HG03378 (cell line): Measurements from ENCODE around the gene CACNA1S.
A peak's percentile ranks its signal among the peaks of the same experiment; 100 is the strongest.

Experiments used
- ATAC-seq: cut with Tn5 transposase; IDR thresholded peaks from one replicate; pipeline ENCODE4 v1.9.1; 2021; ENCODE audit warnings: mild to moderate bottlenecking, moderate library complexity; ENCODE audit not compliant: unreplicated experiment

CACNA1S gene

GRCh38 chr1:201119206-201120197, 7.3 kb upstream of the CACNA1S start:
- ATAC-seq: no peak

GRCh38 chr1:201116091-201116490, 3.9 kb upstream of the CACNA1S start:
- ATAC-seq: no peak

- no peak for ATAC-seq
Observed at GRCh38 chr1:201115390-201115937, 3.2 kb upstream of the CACNA1S start.

- ATAC-seq: peak; percentile 90
Observed at GRCh38 chr1:201114245-201115131, 2.3 kb upstream of the CACNA1S start.

GRCh38 chr1:201113451-201114244, 1.4 kb upstream of the CACNA1S start:
- ATAC-seq: no peak

- no peak for ATAC-seq
Observed at GRCh38 chr1:201112926-201113325, 700 bp upstream of the CACNA1S start.

GRCh38 chr1:201111672-201112071, 554 bp downstream of the CACNA1S start:
- no peak for ATAC-seq

GRCh38 chr1:201111156-201111555, 1.1 kb downstream of the CACNA1S start:
- no peak for ATAC-seq

GRCh38 chr1:201110616-201111015, 1.6 kb downstream of the CACNA1S start:
- no peak for ATAC-seq

GRCh38 chr1:201110138-201110537, 2.1 kb downstream of the CACNA1S start:
- no peak for ATAC-seq

- no peak for ATAC-seq
Observed at GRCh38 chr1:201109651-201110050, 2.6 kb downstream of the CACNA1S start.

GRCh38 chr1:201108614-201109013, 3.6 kb downstream of the CACNA1S start:
- no peak for ATAC-seq

GRCh38 chr1:201105688-201106087, 6.5 kb downstream of the CACNA1S start:
- no peak for ATAC-seq

- ATAC-seq: no peak
Observed at GRCh38 chr1:201104141-201104540, 8.1 kb downstream of the CACNA1S start.

- ATAC-seq: no peak
Observed at GRCh38 chr1:201103666-201104065, 8.6 kb downstream of the CACNA1S start.

GRCh38 chr1:201100169-201100930, 11.9 kb downstream of the CACNA1S start:
- no peak for ATAC-seq

- no peak for ATAC-seq
Observed at GRCh38 chr1:201098992-201099677, 13.1 kb downstream of the CACNA1S start.

- no peak for ATAC-seq
Observed at GRCh38 chr1:201096977-201097856, 15.0 kb downstream of the CACNA1S start.
